ENCODE measurements around the gene RFX1.

RFX1 gene

GRCh38 chr19:13995017-13995728 lies 10.9 kb downstream of the RFX1 start:
- Histone ChIP-seq H3K4me3 (no peak overlapping the region), H3K27ac (no peak overlapping the region)
- DNase-seq (ENCODE audit: low spot score): no peak
- TF ChIP-seq CTCF (IDR thresholded peaks at IDR 0.05): no peak

GRCh38 chr19:13993590-13994300 lies 12.4 kb downstream of the RFX1 start:
- Histone ChIP-seq H3K4me3 (no peak overlapping the region), H3K27ac (no peak overlapping the region)
- no peak for DNase-seq (ENCODE audit: low spot score)
- no peak for TF ChIP-seq CTCF (IDR thresholded peaks at IDR 0.05)

GRCh38 chr19:13992025-13992424 lies 14.1 kb downstream of the RFX1 start:
- H3K27ac ChIP-seq: no peak overlapping the region
- no peak overlapping the region for H3K4me3 ChIP-seq
- no peak for TF ChIP-seq CTCF (IDR thresholded peaks at IDR 0.05)
- no peak for DNase-seq (ENCODE audit: low spot score)

GRCh38 chr19:13990085-13990484 lies 16.0 kb downstream of the RFX1 start:
- H3K27ac ChIP-seq: no peak overlapping the region
- no peak for TF ChIP-seq CTCF (IDR thresholded peaks at IDR 0.05)
- H3K4me3 ChIP-seq: no peak overlapping the region
- no peak for DNase-seq (ENCODE audit: low spot score)

GRCh38 chr19:13989487-13989886 lies 16.6 kb downstream of the RFX1 start:
- Histone ChIP-seq H3K27ac (no peak overlapping the region), H3K4me3 (no peak overlapping the region)
- no peak for DNase-seq (ENCODE audit: low spot score)
- TF ChIP-seq CTCF (IDR thresholded peaks at IDR 0.05): no peak

GRCh38 chr19:13987101-13987890 lies 18.8 kb downstream of the RFX1 start:
- no peak for TF ChIP-seq CTCF (IDR thresholded peaks at IDR 0.05)
- no peak overlapping the region for H3K4me3 ChIP-seq
- peak overlapping the region in 1 of 2 donors; percentile 81 for H3K27ac ChIP-seq
- DNase-seq (ENCODE audit: low spot score): no peak

All from coronary artery (tissue), 2 donors.